CD1c-positive myeloid dendritic cell (primary cell): ENCODE measurements around the gene GNB5.
"Not testable (repeated sequence)": the region's sequence is repeated elsewhere in the genome, so short reads cannot be mapped to it uniquely, and the experiment has no call there.

Experiments
- DNase-seq: peaks from one replicate; pipeline ENCODE4 v3.0.0-alpha.2; 2016; ENCODE audit errors: extremely low spot score

GNB5 gene

DNA sequence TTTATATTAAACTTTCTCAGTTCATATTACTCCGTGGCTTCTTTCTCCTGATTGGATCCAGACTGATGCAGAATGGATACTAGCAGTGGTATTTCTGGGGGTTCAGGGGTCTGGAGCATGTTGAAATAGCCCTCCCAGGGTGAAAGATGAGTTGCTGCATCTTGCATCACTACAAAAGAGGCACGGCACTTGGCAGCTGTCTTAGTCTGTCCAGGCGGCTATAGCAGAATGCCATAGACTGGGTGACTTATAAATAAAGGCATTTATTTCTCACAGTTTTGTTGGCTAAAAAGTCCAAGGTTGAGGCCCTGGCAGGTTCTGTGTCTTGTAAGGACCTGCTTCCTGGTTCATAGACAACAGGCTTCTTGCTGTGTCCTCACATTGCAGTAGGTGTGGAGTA lies 78.0 kb downstream of the GNB5 start:
- DNase-seq: no peak

DNA sequence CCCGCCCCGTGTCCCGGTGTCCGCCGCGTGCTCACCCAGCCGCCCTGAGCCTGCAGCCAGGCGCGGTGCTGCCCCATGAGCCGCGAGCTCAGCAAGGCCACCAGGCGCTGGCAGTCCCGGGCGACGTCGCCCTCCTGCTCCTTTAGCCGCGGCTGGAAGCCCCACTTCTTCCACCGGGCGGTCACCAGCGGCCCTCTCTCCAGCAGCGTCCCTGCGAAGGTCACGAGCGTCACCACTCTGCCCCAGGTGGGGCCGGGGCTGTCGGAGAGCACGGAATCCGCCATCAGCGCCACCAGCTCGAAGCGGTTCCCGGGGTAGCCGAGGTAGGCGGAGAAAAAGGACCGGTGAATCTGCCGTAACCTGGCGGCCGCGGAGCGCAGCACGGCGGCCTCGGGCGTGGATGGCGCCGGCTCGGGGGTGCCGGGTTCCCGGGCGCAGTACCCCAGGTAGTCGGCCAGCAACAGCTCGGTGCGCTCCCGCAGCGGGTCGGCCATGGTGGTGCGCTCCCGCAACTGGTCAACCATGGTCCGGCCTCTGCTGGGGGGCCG lies 78.9 kb downstream of the GNB5 start:
- peak; percentile 19 for DNase-seq

DNA sequence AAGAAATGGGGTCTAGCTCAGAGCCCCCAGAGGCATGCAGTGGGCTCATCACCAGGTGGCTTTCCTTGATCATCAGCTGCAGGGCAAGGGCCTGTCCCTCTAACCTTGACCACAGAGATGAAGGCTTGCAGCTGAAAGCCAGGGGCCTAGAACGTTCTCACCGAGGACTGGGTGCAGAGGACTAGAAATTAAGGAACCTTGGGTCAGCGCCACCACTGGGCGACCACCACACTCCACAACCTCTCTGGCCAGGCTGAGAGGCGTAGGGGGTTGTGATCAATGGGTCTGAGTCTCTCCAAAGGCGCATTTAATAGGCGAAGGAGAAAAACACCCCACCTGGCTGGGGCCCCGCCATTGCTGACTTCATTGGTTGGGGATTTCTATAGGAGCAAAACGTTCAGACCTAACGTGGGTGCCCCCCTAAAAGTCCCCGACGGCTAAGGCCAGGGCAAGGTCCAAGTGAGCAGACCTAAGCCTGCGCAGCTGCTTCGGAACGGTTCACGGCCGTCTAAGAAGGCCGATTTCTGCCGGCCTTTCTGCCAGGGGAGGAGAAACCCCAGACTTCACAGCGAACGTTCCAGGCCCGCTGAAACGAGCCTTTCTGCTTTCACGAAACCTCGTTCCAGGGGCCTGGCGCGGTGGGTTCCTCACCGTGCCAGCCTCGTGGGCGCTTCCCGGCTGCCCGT lies 79.5 kb downstream of the GNB5 start:
- DNase-seq: no peak

DNA sequence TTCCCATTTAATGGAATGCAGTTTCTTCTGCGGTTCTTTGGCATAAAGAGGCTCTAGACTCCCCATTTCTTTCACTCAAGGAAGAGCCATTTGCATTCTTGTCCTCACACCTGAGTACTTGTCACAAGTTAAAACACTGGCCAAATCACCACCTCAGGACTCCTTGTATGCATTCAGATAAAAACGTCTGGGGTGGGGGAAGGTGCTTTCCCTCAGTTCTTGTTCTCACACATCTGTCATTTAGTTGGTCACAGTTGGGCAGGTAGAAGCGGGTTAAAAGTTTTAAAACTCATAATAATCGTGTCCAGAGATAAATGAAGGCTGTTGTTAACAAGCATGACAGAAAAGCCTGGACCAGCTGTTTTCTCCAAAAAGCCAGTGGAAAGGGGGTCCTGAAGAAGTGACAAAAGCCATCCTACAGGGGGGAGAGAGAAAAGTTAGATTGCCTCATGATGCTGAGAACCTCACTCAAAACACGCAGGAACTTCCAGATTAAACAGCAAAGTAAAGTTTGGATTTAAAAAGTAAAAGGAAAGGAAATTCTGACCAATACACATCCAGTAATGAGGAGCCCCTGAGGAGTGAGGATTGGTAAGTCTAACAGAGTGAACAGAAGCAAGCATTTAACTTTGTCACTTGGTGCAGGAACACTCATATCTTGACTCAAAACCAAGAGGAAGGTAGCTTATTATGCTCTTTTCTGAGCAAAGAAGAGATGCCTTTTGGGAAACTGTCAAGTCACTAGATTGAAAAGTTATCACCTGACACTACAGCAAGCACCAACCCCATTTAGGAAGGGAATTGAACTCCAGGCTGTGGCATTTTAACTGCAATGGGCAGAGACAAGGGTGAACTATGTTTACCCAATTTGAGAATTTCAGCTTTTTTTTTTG lies 81.4 kb downstream of the GNB5 start:
- no peak for DNase-seq

DNA sequence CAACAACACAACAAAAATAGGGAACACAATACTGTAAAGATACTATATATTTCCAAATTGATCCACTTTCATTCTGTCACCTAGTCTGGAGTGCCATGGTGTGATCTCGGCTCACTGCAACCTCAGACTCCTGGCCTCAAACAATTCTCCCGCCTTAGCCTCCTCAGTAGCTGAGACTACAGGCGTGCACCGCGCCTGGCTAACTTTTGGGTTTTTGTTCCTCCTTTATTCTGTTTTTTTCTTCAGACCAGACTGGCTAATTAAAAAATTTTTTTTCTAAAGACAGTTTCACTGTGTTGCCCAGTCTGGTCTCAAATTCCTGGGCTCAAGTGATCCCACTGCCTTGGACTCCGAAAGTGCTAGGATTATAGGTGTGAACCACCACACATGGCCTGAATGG lies 84.0 kb downstream of the GNB5 start:
- no peak for DNase-seq

DNA sequence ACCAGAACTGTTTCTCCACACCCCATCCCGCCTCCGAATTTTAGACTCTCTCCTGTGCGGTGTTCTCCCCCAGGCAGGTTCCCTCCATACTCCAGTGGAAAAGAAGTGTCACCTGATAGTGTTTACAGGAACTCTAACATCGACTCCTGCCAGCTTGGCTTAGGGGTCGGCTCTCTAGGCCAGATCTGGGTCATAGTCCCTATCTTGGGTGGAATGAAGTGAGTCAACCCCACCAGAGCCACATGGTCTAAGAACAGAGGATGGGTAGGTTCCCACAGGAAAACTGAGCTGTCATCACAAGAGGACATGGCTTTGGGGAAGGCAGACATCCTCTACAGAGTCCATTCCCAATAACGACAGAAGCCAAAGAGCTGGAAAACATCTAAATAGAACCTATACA lies 84.6 kb downstream of the GNB5 start:
- DNase-seq: no peak

DNA sequence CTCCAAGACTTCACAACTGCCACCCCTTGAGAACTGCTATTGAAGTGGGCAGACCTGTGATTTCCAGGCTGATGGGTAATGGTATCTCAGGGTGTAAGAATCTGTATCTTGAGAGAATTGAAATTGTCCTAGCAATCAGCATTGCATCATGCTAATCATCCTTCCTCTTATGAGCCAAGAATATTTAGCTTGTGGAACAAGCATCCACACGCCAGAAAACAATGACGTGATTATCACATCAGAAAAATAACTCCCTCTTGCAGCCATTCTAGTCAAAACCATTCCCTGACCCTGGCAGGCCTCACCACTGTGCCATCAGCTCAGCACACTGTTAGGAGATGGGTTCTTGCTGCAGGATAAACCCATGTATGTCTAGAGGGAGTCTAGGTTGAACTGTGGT lies 85.3 kb downstream of the GNB5 start:
- peak; percentile 46 for DNase-seq

DNA sequence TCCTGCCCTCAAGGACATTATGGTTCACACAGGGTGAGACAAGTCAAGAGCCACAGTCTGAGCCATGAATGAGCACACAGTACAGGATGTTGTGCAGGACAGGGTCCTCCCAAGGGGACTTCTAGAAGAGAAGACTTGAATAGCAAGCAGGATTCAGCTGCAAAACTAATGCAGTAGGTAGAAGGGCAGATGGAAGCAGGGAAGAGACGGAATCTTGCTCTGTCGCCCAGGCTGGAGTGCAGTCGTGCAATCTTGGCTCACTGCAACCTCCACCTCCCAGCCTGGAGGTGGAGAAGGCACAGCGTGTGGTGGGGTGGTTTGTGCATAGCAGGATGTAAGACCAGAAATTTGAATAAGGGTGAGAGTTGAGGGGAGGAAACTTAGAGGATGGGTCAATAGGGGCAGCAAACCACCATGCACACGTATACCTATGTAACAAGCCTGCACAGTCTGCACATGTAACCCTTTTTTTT lies 86.6 kb downstream of the GNB5 start:
- no peak for DNase-seq

DNA sequence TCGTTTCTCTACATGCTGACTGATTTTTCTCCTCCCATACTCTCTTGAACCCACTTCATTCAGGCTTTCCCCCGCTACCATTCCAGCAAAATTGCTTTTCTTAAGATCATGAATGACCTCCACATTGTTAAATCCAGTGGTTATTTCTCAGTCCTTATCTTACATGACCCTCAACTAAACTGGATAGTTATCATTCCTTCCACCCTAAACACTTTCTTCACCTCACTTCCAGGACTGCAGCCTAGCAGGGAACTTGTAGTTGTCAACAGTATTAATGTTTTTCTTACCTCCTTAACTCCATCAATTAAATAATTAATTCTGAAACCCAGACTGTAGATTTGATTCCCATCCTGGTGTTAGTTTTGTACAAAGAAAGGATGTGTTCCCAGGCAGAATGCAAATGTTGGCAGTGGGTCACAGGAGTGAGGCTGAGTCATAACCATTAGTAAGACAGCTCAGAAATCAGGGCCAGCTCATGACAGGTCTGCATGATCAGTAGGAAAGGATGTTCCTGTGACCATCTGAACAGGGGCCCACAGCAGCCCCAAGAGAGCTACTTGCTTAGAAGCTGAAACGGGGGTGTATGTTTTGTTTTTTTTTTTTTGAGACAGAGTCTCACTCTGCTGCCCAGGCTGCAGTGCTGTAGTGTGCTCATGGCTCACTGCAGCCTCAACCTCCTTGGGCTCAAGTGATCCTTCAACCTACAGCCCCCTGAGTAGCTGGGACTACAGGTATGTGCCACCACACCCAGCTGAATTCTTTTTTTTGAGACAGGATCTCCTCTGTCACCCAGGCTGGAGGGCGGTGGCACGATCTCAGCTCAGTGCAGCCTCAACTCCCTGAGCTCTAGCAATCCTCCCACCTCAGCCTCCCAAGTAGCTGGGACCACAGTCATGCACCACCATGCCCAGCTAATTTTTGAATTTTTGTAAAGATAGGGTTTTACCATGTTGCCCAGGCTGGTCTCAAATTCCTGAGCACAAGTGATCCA lies 87.7 kb downstream of the GNB5 start:
- peak; percentile 70 for DNase-seq

DNA sequence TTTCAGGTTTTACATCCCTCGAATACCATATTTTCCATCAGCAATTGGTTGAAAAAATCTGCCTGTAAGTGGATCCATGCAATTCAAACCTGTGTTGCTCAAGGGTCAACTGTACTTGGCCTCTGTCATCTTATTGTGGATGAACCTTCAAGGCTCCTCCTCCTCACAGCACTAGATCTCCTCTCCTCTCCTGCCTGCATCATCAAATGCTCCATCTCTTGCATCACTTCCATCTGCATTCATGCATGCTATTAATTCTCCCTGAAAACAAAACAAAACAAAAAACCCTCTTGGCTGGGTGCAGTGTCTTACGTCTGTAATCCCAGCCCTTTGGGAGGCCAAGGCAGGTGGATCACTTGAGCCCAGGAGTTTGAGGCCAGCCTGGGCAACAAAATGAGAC lies 88.7 kb downstream of the GNB5 start:
- DNase-seq: peak; percentile 12

DNA sequence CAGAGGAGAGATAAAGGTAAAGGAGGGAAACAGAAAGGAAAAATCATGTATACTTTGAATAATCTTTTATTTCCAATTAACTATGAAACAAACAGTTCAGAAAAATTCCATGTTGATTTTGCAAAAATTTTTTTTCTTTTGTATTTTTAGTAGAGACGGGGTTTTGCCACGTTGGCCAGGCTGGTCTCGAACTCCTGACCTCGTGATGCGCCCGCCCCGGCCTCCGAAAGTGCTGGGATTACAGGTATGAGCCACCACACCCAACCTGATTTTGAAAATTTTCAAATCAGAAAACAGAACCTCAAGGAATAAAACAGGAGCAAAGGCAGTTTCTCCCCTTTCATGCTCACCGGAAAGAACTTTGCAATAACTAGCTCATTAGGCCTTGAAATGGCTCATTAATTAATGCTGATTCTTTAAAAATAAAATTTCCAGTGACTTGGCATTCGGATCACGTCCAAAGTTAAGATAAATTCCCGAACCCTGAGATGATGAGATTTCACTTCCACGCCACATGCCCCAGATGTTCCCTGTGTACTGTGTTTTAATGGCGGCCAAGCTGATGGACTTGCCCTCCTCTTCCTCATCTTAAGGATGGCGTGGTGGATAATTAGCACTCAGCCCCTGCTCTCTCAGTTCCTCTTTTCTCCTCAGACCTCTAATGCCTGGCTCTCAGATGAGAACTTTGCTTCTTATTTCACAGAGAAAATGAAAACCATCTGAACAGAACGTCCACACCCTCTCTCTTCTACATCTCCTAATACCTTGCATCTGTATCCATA lies 89.5 kb downstream of the GNB5 start:
- peak; percentile 78 for DNase-seq

DNA sequence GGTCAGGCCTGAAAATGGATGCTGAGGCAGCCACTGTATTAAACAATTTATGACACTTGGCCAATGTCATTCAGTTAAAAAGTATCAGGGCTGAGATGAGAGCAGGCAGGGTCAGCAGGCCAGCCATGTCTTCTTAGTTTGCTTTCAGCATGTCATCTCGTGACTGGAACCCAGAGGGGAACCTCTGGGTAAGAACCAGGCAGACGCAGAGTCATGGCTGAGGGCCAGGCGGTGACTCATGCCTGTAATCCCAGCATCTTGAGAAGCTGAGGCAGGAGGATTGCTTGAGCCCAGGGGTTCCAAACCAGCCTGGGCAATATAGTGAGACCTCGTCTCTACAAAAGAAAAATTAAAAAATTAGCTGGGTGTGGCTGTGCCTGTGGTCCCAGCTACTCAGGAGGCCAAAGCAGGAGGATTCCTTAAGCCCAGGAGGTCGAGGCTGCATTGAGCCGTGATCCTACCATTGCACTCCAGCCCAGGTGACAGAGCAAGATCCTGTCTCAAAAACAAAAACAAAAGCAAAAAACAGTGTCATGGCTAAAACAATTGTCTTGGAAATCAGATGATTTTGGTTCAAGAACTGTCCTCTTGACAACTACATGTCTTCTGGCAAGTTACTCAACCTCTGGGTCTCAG lies 90.3 kb downstream of the GNB5 start:
- peak; percentile 90 for DNase-seq

DNA sequence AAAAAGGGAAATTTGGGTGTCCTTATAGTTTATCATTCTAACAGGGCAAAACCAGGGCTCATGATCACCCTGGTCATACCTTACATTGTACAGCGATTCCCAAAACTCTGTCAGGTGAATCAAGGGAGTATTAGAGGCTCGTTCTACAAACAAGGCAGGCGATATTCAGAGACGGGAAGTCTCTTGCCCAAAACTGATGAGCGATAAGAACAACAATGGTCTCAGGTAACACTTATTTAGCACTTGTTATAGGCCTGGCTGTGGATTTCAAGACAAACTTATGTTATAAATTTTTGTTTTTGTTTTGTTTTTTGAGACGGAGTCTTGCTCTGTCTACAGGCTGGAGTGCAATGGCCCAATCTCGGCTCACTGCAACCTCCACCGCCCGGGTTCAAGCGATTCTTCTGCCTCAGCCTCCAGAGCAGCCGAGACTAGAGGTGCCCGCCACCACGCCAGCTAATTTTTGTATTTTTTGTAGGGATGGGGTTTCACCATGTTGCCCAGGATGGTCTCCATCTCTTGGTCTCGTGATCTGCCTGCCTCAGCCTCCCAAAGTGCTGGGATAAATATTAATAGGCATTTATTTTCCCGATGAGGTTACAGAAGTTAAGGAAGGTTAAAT lies 91.4 kb downstream of the GNB5 start:
- DNase-seq: no peak

DNA sequence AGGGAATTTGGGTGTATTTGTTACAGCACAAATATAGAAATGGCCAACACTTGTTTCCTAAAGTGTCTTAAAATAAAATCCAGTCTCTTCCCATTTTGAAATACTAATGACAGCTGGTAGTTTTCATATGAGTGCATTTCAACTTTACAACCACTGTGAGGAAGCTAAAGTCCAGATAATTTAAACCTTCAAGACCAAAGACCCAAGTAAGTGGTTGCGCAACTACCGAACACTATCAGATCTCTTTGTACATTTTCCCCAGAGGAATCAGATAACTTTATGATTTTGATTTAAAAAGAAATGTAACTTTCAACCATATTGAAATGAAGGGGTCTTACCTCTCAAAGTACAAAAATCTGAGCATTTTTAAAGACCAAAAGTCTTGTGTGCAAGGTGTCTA lies 92.9 kb downstream of the GNB5 start:
- peak; percentile 27 for DNase-seq

DNA sequence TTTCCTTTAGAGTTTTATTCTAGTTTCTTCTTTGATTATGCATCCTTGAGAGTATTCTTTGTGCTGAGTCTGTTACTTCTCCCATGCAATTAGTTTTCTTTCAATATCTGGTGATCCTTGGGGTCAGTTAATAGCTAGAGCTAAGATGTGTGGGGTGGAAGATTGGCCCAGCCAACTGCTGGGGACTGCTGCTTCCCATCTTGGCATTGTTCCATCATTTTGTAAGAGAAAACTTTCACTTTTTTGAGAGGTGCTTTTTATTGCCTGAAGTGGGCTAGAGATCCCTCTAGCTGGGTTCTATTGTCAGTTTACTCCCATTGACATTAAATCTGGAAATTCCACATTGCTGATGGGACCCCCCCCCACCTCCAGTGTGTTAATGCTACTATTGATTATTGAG lies 94.0 kb downstream of the GNB5 start:
- no peak for DNase-seq

DNA sequence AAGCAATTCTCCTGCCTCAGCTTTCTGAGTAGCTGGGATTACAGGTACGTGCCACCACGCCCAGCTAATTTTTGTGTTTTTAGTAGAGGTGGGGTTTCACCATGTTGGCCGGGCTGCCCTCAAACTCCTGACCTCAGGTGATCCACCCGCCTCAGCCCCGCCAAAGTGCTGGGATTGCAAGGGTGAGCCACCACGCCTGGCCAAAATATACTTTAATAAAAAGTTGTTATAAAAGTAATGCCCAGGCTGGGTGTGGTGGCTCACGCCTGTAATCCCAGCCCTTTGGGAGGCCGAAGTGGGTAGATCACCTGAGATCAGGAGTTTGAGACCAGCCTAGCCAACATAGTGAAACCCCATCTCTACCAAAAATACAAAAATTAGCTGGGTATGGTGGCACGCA lies 94.7 kb downstream of the GNB5 start:
- not testable (repeated sequence) for DNase-seq

DNA sequence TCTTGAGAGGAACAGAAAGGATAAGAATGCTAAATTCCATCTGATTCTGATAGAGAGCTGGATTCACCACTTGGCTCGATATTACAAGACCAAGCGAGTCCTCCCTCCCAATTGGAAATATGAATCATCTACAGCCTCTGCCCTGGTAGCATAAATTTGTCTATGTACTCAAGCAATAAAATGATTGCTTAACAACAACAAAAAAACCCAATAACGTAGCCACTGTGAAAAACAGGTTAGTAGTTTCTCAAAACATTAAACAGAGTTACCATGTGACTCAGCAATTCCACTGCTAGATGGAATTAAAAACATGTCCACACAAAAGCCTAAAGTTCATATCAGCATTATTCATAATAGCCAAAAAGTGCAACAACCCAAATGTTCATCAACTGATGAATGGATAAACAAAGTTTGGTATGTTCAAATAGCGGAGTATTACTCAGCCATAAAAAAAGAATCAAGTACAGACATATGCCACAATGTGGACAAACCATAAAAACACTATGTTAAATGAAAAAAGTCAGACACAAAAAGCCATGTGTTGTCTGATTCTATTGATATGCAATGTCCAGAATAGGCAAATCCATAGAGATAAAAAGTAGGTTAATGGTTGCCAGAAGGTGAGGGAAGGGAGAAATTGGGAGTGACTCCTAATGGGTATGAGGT lies 95.5 kb downstream of the GNB5 start:
- no peak for DNase-seq

DNA sequence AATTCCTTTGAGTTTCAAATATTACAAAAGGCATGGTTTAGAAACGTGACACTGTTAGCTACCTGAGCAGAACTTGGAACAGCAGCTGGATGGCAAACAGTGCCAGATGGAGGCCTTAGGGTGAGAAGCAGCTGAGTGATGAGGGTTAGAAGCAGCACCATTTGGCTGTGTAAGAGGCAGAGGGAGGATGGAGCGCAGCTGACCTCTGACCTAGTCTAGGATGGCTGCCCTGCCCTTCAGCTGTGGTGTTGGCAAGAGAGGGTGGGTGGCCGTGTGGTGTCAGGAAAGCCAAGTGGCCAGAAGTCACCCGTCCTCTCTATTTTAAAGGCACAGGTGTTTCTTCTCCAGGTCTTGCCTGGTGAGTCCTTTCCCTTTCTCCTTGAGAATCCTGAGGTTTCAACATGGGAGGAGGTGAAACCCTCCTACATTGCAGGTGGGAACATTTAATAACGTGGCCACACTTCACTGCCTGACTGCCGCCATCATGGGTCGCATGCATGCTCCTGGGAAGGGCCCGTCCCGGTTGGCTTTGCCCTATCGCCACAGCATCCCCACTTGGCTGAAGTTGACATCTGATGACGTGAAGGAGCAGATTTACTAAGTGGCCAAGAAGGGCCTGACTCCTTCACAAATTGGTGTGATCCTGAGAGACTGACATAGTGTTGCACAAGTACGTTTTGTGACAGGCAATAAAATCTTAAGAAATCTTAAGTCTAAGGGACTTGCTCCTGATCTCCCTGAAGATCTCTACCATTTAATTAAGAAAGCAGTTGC lies 96.2 kb downstream of the GNB5 start:
- no peak for DNase-seq
